Ammon's horn (tissue), 1 donor: ENCODE measurements around the gene SOX8.
A peak's percentile ranks its signal among the peaks of the same experiment; 100 is the strongest.
"Not testable (repeated sequence)": the region's sequence is repeated elsewhere in the genome, so short reads cannot be mapped to it uniquely, and the experiment has no call there.

ENCODE experiments used
- DNase-seq: peaks from one replicate; pipeline ENCODE4 v3.0.0-alpha.2; 2016; ENCODE audit warnings: low spot score

Gene SOX8

GRCh38 chr16:1009358-1010150 is 28.0 kb downstream of the SOX8 start:
- DNase-seq, result no peak

GRCh38 chr16:1010251-1010650 is 28.7 kb downstream of the SOX8 start:
- DNase-seq, result no peak

GRCh38 chr16:1010815-1011214 is 29.2 kb downstream of the SOX8 start:
- DNase-seq, result no peak

GRCh38 chr16:1011316-1012082 is 29.9 kb downstream of the SOX8 start:
- no peak for DNase-seq

- DNase-seq, result no peak
These were observed 30.6 kb downstream of the SOX8 start for GRCh38 chr16:1012135-1012534.

- no peak for DNase-seq
These were observed 31.4 kb downstream of the SOX8 start for GRCh38 chr16:1012722-1013592.

GRCh38 chr16:1013593-1013900 is 32.0 kb downstream of the SOX8 start:
- DNase-seq, result no peak

GRCh38 chr16:1014221-1014620 is 32.7 kb downstream of the SOX8 start:
- no peak for DNase-seq

GRCh38 chr16:1014771-1015495 is 33.4 kb downstream of the SOX8 start:
- no peak for DNase-seq

- DNase-seq, result no peak
These were observed 37.1 kb downstream of the SOX8 start for GRCh38 chr16:1018447-1019198.

GRCh38 chr16:1019231-1020090 is 37.9 kb downstream of the SOX8 start:
- DNase-seq, result peak; percentile 84

GRCh38 chr16:1020091-1020399 is 38.5 kb downstream of the SOX8 start:
- no peak for DNase-seq

GRCh38 chr16:1020591-1020990 is 39.0 kb downstream of the SOX8 start:
- DNase-seq, result no peak

GRCh38 chr16:1021553-1022160 is 40.1 kb downstream of the SOX8 start:
- DNase-seq, result no peak

- no peak for DNase-seq
These were observed 40.9 kb downstream of the SOX8 start for GRCh38 chr16:1022466-1022865.

- DNase-seq, result no peak
These were observed 42.6 kb downstream of the SOX8 start for GRCh38 chr16:1024138-1024537.

GRCh38 chr16:1025183-1025809 is 43.7 kb downstream of the SOX8 start:
- DNase-seq, result not testable (repeated sequence)

GRCh38 chr16:1026057-1026783 is 44.6 kb downstream of the SOX8 start:
- peak; percentile 90 for DNase-seq
